ENCODE results near the gene NEMP2.

NEMP2 gene

GRCh38 chr2:190533968-190534309, 583 bp downstream of the NEMP2 start:
- no peak for TF ChIP-seq EZH2phosphoT487 (IDR thresholded peaks at IDR 0.05; ENCODE audit: borderline replicate concordance, low read length)
- no peak for TF ChIP-seq CTCF (IDR thresholded peaks at IDR 0.05; ENCODE audit: low read depth, low read length, poor library complexity, severe bottlenecking)
- H4K20me1 ChIP-seq (ENCODE audit: control insufficient read depth, insufficient read depth, low read depth, low read length) = no peaks in the 10 kb centered on the region
- H3K36me3 ChIP-seq (ENCODE audit: control insufficient read depth, low read length) = peaks cover 31% of the 10 kb centered on the region
- peaks cover 63% of the 10 kb centered on the region for H3K4me1 ChIP-seq (ENCODE audit: control insufficient read depth, low read length)
- H3K27ac ChIP-seq (ENCODE audit: low read depth, low read length) = peak overlapping the region; percentile 85
- H3K4me2 ChIP-seq (ENCODE audit: low read length) = peak overlapping the region; percentile 89
- H3K9me2 ChIP-seq (replicated peaks; ENCODE audit: control insufficient read depth, low read length) = no peaks in the 10 kb centered on the region
- H3K4me3 ChIP-seq (ENCODE audit: low read length) = peak overlapping the region; percentile 82
- H3F3A ChIP-seq (ENCODE audit: control insufficient read depth, insufficient read depth) = peaks cover 20% of the 10 kb centered on the region
- peaks cover 60% of the 10 kb centered on the region for H3K79me2 ChIP-seq (ENCODE audit: control insufficient read depth, low read length)
- no peaks in the 10 kb centered on the region for H3K27me3 ChIP-seq (ENCODE audit: control insufficient read depth, low read length)
- peaks cover 22% of the 10 kb centered on the region for H3K9me3 ChIP-seq (ENCODE audit: control insufficient read depth, insufficient read depth, low read length)

GRCh38 chr2:190533175-190533967, 1.2 kb downstream of the NEMP2 start:
- H3K27me3 ChIP-seq (ENCODE audit: control insufficient read depth, low read length) = no peaks in the 10 kb centered on the region
- H3F3A ChIP-seq (ENCODE audit: control insufficient read depth, insufficient read depth) = peaks cover 24% of the 10 kb centered on the region
- TF ChIP-seq CTCF (IDR thresholded peaks at IDR 0.05; ENCODE audit: low read depth, low read length, poor library complexity, severe bottlenecking) = no peak
- no peak for TF ChIP-seq EZH2phosphoT487 (IDR thresholded peaks at IDR 0.05; ENCODE audit: borderline replicate concordance, low read length)
- peak overlapping the region; percentile 85 for H3K27ac ChIP-seq (ENCODE audit: low read depth, low read length)
- peaks cover 27% of the 10 kb centered on the region for H3K36me3 ChIP-seq (ENCODE audit: control insufficient read depth, low read length)
- H3K9me2 ChIP-seq (replicated peaks; ENCODE audit: control insufficient read depth, low read length) = no peaks in the 10 kb centered on the region
- peak overlapping the region; percentile 89 for H3K4me2 ChIP-seq (ENCODE audit: low read length)
- peaks cover 18% of the 10 kb centered on the region for H3K9me3 ChIP-seq (ENCODE audit: control insufficient read depth, insufficient read depth, low read length)
- H3K79me2 ChIP-seq (ENCODE audit: control insufficient read depth, low read length) = peaks cover 57% of the 10 kb centered on the region
- no peaks in the 10 kb centered on the region for H4K20me1 ChIP-seq (ENCODE audit: control insufficient read depth, insufficient read depth, low read depth, low read length)
- peak overlapping the region; percentile 82 for H3K4me3 ChIP-seq (ENCODE audit: low read length)
- peaks cover 69% of the 10 kb centered on the region for H3K4me1 ChIP-seq (ENCODE audit: control insufficient read depth, low read length)

GRCh38 chr2:190532581-190532980, 1.9 kb downstream of the NEMP2 start:
- Histone ChIP-seq H3K4me1 (ENCODE audit: control insufficient read depth, low read length) (peaks cover 77% of the 10 kb centered on the region), H3K27me3 (ENCODE audit: control insufficient read depth, low read length) (no peaks in the 10 kb centered on the region), H3K9me2 (replicated peaks; ENCODE audit: control insufficient read depth, low read length) (no peaks in the 10 kb centered on the region), H3K4me3 (ENCODE audit: low read length) (peak overlapping the region; percentile 82), H3K36me3 (ENCODE audit: control insufficient read depth, low read length) (peaks cover 20% of the 10 kb centered on the region), H3K27ac (ENCODE audit: low read depth, low read length) (peak overlapping the region; percentile 27), H3K79me2 (ENCODE audit: control insufficient read depth, low read length) (peaks cover 52% of the 10 kb centered on the region), H4K20me1 (ENCODE audit: control insufficient read depth, insufficient read depth, low read depth, low read length) (no peaks in the 10 kb centered on the region), H3K9me3 (ENCODE audit: control insufficient read depth, insufficient read depth, low read length) (peaks cover 10% of the 10 kb centered on the region), H3F3A (ENCODE audit: control insufficient read depth, insufficient read depth) (peaks cover 28% of the 10 kb centered on the region), H3K4me2 (ENCODE audit: low read length) (peak overlapping the region; percentile 89)
- no peak for TF ChIP-seq EZH2phosphoT487 (IDR thresholded peaks at IDR 0.05; ENCODE audit: borderline replicate concordance, low read length)
- TF ChIP-seq CTCF (IDR thresholded peaks at IDR 0.05; ENCODE audit: low read depth, low read length, poor library complexity, severe bottlenecking) = no peak

All from DOHH2 (cell line).